Upper lobe of left lung (tissue), 6 donors: ENCODE results near the gene AACS. TPM values are rescaled to one million over a fixed set of nuclear protein-coding genes. Genes with fewer than 3 reads are reported as not detected.

Experiments
- ATAC-seq, 2 donors: fragments of 200-7000 bp; cut with Tn5 transposase; one replicate each; pipeline ENCODE4 v1.9.1; 2022; ENCODE audit warnings: mild to moderate bottlenecking in 2 of 2, moderate library complexity in 2 of 2; ENCODE audit not compliant: low FRiP score in 2 of 2
- DNase-seq, 2 donors: peaks; one replicate each; pipeline ENCODE4 v3.0.0-alpha.2; 2019 to 2020
- H3K27ac ChIP-seq, 4 donors: fragments of 200-600 bp; sonication (generic); one replicate each; pipeline ENCODE4 v1.5.1; 2016 to 2019
- H3K27me3 ChIP-seq, 4 donors: fragments of 200-600 bp; sonication (generic); one replicate each; pipeline ENCODE4 v1.5.1; 2017 to 2019
- H3K36me3 ChIP-seq, 4 donors: fragments of 200-600 bp; sonication (generic); one replicate each; pipeline ENCODE4 v1.5.1; 2016 to 2019
- H3K4me1 ChIP-seq, 4 donors: fragments of 200-600 bp; sonication (generic); one replicate each; pipeline ENCODE4 v1.5.1; 2018 to 2019
- H3K4me3 ChIP-seq, 4 donors: fragments of 200-600 bp; sonication (generic); one replicate each; pipeline ENCODE4 v1.5.1; 2017 to 2019; ENCODE audit warnings: mild to moderate bottlenecking in 2 of 4, moderate library complexity in 1 of 4
- H3K9me3 ChIP-seq, 4 donors: fragments of 200-600 bp; sonication (generic); one replicate each; pipeline ENCODE4 v1.5.1; 2018 to 2019
- EP300 ChIP-seq, 4 donors: sonication (generic); formaldehyde crosslinking; IDR thresholded peaks; one replicate each; pipeline ENCODE4 v1.5.1; 2017; ENCODE audit warnings: antibody characterized with exemption in 4 of 4, control low read depth in 2 of 4
- POLR2A ChIP-seq, 4 donors: fragments of 450-650 bp; IDR thresholded peaks; one replicate each; pipeline ENCODE4 v1.5.1; 2016 to 2017; ENCODE audit warnings: antibody characterized with exemption in 4 of 4, mild to moderate bottlenecking in 2 of 4
- POLR2AphosphoS5 ChIP-seq, 2 donors: sonication (generic); formaldehyde crosslinking; IDR thresholded peaks; one replicate each; pipeline ENCODE4 v1.5.1; 2017; ENCODE audit warnings: antibody characterized with exemption in 2 of 2
- whole genome bisulfite sequencing, 2 donors: methylation state at CpG; one replicate each; pipeline ENCODE4 v1.1.5; 2017 to 2018; 5-methylcytosine and 5-hydroxymethylcytosine counted together
- total RNA-seq, 6 donors: library from RNA; depleted of rRNA in 4 of 6; stranded (reverse); fragments of >200 nt in 4 of 6; gene quantifications; one replicate each; pipeline versions ENCODE4 v1.1.0 to v1.2.1, GENCODE V29; 2016 to 2021
- TF ChIP-seq, protein P1 (sequence below), 6 experiments: fragments of 450-650 bp in 4 of 6; fragments of 200-600 bp in 2 of 6; sonication (generic) in 2 of 6; IDR thresholded peaks; one replicate each; pipeline ENCODE4 v1.5.1; 2016 to 2019; ENCODE audit warnings: antibody characterized with exemption in 6 of 6
- donor health status: DM: no; HTN: no; CAD: no; lungs with moderate emphysema.
- donor health status: DM: no; HTN: yes; CAD: no; lungs with severe emphysema.

Gene AACS
- total RNA-seq, 6 donors from 2014 or later, result 14.7 to 28.6 (median 25.5) TPM

DNA sequence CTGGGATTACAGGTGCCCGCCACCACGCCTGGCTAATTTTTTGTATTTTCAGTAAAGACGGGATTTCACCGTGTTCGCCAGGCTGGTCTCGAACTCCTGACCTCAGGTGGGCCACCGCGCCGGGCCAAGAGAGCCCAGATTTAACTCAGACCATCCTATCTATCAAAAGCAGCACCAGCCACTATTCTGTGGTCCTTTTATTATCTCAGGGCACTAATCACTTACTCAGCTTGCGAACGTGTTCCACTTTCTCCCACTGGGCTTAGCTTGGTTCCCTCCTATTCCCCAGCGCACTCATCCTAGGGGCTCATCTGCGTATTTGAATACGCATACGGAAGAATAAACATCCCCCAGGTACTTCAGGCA, 16.2 kb upstream of the AACS start:
- 56 to 58% methylated on average over 15 of the region's 15 CpGs for WGBS, 2 donors
- Histone ChIP-seq H3K4me3 (peak overlapping the region; percentile 11 to 64 (median 52)), H3K27ac (peak overlapping the region in 2 of 4 donors; percentile 61 to 74), H3K27me3 (no peaks in the 10 kb centered on the region), H3K36me3 (no peaks in the 10 kb centered on the region), H3K4me1 (peaks cover 3 to 15% (median 6%) of the 10 kb centered on the region in 4 donors), H3K9me3 (no peaks in the 10 kb centered on the region)
- TF ChIP-seq POLR2AphosphoS5 (IDR thresholded peaks at IDR 0.05), result no peak
- no peak for TF ChIP-seq EP300 (IDR thresholded peaks at IDR 0.05)
- TF ChIP-seq, protein P1, sequence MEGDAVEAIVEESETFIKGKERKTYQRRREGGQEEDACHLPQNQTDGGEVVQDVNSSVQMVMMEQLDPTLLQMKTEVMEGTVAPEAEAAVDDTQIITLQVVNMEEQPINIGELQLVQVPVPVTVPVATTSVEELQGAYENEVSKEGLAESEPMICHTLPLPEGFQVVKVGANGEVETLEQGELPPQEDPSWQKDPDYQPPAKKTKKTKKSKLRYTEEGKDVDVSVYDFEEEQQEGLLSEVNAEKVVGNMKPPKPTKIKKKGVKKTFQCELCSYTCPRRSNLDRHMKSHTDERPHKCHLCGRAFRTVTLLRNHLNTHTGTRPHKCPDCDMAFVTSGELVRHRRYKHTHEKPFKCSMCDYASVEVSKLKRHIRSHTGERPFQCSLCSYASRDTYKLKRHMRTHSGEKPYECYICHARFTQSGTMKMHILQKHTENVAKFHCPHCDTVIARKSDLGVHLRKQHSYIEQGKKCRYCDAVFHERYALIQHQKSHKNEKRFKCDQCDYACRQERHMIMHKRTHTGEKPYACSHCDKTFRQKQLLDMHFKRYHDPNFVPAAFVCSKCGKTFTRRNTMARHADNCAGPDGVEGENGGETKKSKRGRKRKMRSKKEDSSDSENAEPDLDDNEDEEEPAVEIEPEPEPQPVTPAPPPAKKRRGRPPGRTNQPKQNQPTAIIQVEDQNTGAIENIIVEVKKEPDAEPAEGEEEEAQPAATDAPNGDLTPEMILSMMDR (IDR thresholded peaks at IDR 0.05), result no peak
- DNase-seq (no peak), ATAC-seq (peak in 1 of 2 donors; percentile 3)

DNA sequence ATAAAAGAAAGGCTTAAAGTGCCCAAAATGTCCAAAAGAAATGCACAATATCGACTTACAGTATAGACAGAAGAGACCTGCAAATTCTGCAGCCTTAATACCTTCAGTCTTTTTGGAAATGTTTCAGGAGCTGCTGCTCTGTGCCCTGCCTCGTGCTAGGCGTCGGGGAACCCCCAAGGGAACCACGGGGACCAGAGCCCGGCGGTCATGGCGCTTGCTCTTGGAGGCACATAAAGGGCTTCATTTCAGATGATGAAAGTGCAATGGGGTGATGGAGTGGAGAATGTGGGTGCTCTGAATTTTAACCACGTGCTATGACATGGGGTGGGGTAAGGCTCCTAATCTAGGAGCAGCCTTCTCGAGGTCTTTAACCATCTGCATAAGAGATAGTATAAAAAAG, 14.8 kb upstream of the AACS start:
- Histone ChIP-seq H3K27me3 (no peaks in the 10 kb centered on the region), H3K4me1 (peaks cover 3 to 15% (median 6%) of the 10 kb centered on the region in 4 donors), H3K4me3 (no peak overlapping the region), H3K36me3 (no peaks in the 10 kb centered on the region), H3K9me3 (no peaks in the 10 kb centered on the region), H3K27ac (no peak overlapping the region)
- TF ChIP-seq EP300 (IDR thresholded peaks at IDR 0.05) (no peak), POLR2AphosphoS5 (IDR thresholded peaks at IDR 0.05) (no peak), POLR2A (IDR thresholded peaks at IDR 0.05) (no peak)
- TF ChIP-seq, protein P1 (IDR thresholded peaks at IDR 0.05), result no peak
- ATAC-seq (no peak), DNase-seq (no peak)
- WGBS, 2 donors, result 89% methylated on average over 10 of the region's 10 CpGs

DNA sequence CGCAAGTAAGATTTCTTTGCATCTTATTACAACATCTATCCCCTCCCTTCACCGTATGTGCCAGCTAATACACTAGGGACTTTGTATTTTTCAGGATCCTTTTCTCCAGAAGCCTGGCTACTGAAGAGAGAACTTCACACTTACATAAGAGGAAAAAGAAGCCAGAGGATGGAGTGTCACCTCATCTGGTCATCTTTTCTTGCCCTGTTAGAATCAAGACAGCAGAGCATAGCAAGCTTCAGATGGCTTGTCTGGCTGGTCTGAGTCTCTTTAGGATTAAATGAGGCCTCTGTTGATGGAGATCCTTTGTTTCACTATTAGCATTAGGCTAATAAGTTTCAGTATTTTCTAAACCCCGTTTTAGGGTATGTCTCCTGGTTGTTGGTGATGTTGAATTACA, 14.4 kb upstream of the AACS start:
- no peak for TF ChIP-seq POLR2A (IDR thresholded peaks at IDR 0.05)
- no peak for TF ChIP-seq EP300 (IDR thresholded peaks at IDR 0.05)
- no peak for TF ChIP-seq POLR2AphosphoS5 (IDR thresholded peaks at IDR 0.05)
- TF ChIP-seq, protein P1 (IDR thresholded peaks at IDR 0.05), result no peak
- 80 to 89% methylated on average over 3 of the region's 3 CpGs for WGBS, 2 donors
- Histone ChIP-seq H3K9me3 (no peaks in the 10 kb centered on the region), H3K4me3 (no peak overlapping the region), H3K4me1 (peaks cover 3 to 15% (median 6%) of the 10 kb centered on the region in 4 donors), H3K36me3 (no peaks in the 10 kb centered on the region), H3K27ac (no peak overlapping the region), H3K27me3 (no peaks in the 10 kb centered on the region)
- DNase-seq (no peak), ATAC-seq (no peak)

DNA sequence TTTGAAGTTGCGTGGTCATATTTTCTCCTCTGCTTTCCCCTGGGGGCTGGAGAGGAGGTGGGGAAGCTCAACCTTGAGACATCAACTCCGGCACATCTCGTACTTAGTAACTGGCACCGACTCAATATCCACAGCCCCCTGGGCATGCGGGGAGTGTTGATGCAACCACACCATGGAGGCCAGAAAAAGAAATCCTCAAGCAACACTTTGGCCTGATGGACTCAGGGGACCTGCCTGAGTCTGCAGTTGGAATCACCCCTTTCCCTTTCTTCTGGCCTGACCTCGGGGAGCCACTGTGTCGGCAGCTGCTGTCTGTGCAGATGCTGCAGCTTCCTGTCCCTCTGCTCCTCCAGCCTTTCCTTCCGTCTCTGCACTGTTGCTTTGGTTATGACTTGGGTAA, 11.4 kb upstream of the AACS start:
- DNase-seq, result no peak
- no peak overlapping the region for H3K4me3 ChIP-seq
- TF ChIP-seq, protein P1 (IDR thresholded peaks at IDR 0.05), result no peak
- TF ChIP-seq EP300 (IDR thresholded peaks at IDR 0.05), result no peak
- TF ChIP-seq POLR2A (IDR thresholded peaks at IDR 0.05), result no peak
- no peak for TF ChIP-seq POLR2AphosphoS5 (IDR thresholded peaks at IDR 0.05)
- H3K9me3 ChIP-seq, result no peaks in the 10 kb centered on the region
- H3K36me3 ChIP-seq, result no peaks in the 10 kb centered on the region
- no peak for ATAC-seq
- 79 to 83% methylated on average over 8 of the region's 8 CpGs for whole genome bisulfite sequencing, 2 donors
- H3K27ac ChIP-seq, result no peak overlapping the region
- H3K4me1 ChIP-seq, result peaks cover 3 to 12% (median 6%) of the 10 kb centered on the region in 4 donors
- H3K27me3 ChIP-seq, result no peaks in the 10 kb centered on the region

DNA sequence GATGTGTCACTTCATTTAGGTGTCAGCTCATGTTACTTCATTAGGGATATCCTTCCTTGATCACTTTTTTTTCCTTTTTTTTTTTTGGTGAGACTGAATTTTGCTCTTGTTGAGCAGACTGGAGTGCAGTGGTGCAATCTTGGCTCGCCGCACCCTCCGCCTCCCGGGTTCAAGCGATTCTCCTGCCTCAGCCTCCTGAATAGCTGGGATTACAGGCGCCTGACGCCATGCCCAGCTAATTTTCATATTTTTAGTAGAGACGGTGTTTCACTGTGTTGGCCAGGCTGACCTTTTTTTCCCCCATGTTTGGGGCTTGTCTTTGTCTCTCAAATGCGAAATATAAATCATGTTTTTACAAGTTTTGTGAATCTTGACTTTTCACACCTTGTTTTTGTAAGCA, 9.6 kb upstream of the AACS start:
- no peaks in the 10 kb centered on the region for H3K4me1 ChIP-seq
- no peaks in the 10 kb centered on the region for H3K27me3 ChIP-seq
- H3K36me3 ChIP-seq, result no peaks in the 10 kb centered on the region
- no peak overlapping the region for H3K4me3 ChIP-seq
- H3K27ac ChIP-seq, result no peak overlapping the region
- ATAC-seq (no peak), DNase-seq (no peak)
- 81 to 96% methylated on average over 9 of the region's 9 CpGs for WGBS, 2 donors
- H3K9me3 ChIP-seq, result no peaks in the 10 kb centered on the region
- TF ChIP-seq EP300 (IDR thresholded peaks at IDR 0.05), result no peak
- TF ChIP-seq, protein P1 (IDR thresholded peaks at IDR 0.05), result no peak
